ENCODE results near the gene KLK10.

KLK10 gene, protein sequence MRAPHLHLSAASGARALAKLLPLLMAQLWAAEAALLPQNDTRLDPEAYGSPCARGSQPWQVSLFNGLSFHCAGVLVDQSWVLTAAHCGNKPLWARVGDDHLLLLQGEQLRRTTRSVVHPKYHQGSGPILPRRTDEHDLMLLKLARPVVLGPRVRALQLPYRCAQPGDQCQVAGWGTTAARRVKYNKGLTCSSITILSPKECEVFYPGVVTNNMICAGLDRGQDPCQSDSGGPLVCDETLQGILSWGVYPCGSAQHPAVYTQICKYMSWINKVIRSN

DNA sequence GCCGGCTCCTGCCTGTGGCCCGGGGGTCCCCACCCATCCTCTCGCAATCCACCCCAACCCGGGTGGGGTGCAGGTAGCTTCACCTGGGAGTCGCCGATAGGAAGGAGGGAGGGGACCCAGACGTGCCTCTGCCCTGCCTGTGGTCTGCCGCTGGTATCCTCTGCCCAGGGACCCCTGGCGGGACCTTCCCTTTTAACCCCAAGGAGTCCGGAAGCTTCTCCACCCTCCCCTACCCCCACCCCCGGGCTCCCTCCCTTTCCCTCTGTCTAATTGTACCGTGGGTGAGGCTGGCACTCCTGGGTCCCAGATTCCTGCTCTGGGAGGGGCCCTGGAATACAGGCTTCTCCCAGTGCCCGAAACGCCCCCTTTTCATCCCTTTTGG is at the start of gene KLK10:
KLK10 (minus strand) TSS at position 166 of the 382 bp plus-strand sequence. CDS start 579 bp downstream, outside the sequence.
- no peak for FAIRE-seq
- TF ChIP-seq, protein P1, sequence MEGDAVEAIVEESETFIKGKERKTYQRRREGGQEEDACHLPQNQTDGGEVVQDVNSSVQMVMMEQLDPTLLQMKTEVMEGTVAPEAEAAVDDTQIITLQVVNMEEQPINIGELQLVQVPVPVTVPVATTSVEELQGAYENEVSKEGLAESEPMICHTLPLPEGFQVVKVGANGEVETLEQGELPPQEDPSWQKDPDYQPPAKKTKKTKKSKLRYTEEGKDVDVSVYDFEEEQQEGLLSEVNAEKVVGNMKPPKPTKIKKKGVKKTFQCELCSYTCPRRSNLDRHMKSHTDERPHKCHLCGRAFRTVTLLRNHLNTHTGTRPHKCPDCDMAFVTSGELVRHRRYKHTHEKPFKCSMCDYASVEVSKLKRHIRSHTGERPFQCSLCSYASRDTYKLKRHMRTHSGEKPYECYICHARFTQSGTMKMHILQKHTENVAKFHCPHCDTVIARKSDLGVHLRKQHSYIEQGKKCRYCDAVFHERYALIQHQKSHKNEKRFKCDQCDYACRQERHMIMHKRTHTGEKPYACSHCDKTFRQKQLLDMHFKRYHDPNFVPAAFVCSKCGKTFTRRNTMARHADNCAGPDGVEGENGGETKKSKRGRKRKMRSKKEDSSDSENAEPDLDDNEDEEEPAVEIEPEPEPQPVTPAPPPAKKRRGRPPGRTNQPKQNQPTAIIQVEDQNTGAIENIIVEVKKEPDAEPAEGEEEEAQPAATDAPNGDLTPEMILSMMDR (IDR thresholded peaks at IDR 0.05; ENCODE audit: insufficient read depth, missing control alignments) = no peak
- no peak for DNase-seq (ENCODE audit: insufficient read length, low spot score)

DNA sequence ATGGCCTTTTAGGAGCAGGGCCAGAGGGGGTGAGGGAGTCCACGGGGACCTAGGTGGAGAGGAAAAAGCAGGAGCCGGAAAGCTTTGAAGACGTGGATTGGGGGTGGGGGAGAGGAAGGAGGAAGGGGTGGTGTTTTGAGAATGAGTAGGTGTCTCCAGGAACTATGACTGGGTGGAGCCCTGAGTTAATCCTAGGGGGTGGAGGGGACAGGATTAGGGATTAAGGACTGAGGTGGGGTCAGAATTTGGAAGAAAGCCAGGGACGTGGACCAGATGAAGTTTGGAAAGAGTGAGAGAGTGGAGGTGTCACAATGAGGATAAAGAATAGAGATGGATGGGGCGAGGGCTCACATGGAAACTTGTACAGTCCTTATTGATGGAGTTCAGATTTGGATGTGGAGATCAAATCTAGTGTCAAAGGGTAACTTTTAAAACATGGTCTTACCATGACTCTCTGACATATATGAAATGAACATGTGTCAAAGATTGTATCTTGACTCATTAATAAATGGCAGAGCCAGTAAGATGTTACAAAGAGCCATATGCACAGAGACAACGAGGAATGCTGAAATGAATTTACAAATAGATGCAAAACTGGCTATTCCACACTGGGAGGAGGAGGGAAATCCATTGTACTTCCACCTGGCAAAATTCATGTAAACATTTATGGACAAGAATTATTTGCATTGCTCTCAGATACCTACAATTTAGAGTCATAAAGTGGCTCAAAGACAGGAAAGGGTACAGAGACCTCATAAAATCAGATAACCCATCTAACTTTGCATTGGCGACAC is 47.1 kb upstream of the KLK10 start:
- FAIRE-seq = no peak
- DNase-seq (ENCODE audit: insufficient read length, low spot score) = no peak
- TF ChIP-seq, protein P1 (IDR thresholded peaks at IDR 0.05; ENCODE audit: insufficient read depth, missing control alignments) = no peak

DNA sequence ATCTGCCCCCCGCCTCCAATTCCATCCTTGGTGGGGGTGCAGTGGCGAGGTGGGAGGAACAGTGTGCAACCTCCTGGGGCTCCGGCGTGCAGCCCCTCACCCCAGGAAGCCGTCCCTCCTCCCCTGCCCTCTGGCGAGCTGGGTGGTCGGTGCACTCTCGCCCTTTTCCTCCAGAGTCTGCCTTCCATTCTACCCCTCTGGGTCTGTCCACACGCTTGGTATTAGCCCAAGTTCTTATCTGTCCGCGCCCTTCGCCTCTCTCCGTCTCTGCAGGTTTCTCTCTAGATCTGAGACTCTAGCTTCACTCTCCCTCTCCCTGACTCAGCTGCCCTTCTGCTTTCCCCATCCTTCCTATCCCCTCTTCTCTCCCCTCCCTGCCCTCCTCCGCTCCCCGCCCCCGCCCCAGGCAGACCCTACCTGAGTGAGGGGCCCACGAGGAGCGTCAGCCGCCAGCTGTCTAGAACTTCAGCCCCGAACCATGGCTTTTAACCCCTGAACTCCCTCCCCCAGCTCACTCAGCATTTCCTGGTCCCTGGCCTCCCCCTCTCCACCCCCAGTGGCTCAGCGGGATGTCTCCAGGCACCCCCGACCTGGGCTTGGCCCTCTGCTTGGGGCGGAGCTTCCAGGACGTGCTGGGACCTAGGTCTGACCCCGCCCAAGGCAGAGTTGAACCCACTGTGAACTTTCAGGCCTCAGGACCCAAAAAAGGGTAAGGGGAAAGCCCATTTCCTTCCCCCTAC is 45.9 kb upstream of the KLK10 start:
- DNase-seq (ENCODE audit: insufficient read length, low spot score) (no peak), FAIRE-seq (no peak)
- TF ChIP-seq, protein P1 (IDR thresholded peaks at IDR 0.05; ENCODE audit: insufficient read depth, missing control alignments) = no peak

DNA sequence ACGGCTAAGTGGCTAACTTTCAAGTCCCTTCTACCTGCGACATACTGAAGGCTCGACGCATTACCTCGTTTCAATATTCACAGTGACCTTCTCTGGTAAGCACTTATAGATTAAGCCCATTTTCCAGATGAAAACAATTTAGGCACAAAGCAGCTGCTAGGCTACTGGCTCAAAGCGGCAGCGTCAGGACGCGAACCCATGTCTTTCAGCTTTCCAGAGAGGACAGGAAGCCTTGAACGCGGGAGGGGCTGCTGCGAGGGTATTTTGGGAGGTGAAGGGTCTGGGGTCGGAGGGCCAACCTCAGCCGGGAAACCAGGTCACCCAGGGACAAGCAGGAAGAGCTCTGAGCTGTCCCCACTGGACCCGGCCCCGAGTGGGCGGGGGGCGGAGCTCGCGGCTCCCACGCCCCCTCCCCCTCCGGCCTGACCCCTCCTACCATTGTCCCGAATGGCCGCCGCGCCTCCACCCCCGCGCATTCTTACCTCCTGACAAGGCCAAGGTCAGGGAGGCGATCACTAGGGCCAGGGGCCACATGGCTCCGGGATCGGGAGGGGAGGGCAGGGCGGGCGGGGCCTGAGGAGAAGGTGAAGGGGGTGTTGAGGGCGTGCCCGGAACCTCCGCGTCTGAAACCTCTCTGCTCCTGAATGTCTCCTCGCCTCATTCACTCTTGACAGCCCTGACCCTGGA is 45.2 kb upstream of the KLK10 start, which contains the start of gene KLK13:
KLK13 (minus strand) TSS at position 559 of the 687 bp plus-strand sequence; CDS start at position 534, 25 bp downstream.
- no peak for FAIRE-seq
- no peak for DNase-seq (ENCODE audit: insufficient read length, low spot score)
- TF ChIP-seq, protein P1 (IDR thresholded peaks at IDR 0.05; ENCODE audit: insufficient read depth, missing control alignments) = no peak

DNA sequence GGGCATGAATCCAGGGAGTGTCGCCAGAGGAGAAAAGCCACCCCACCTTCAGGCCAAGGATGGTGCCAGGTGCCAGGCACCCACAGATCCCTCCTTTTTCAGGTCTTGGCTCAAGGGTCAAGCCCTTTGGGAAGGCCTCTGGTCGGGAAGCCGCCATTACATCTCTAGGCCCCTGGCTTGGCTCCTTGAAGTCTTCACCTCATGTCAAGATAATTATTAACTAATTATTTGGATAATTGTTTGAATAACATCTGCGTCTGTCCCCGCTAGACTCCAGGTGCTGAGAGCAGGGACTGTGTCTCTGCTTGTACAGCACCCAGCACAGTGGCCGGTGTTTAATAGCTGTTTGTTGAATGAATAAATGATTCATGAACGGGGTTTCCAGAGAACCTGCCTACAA is 44.2 kb upstream of the KLK10 start:
- DNase-seq (ENCODE audit: insufficient read length, low spot score) = no peak
- no peak for FAIRE-seq
- TF ChIP-seq, protein P1 (IDR thresholded peaks at IDR 0.05; ENCODE audit: insufficient read depth, missing control alignments) = no peak

DNA sequence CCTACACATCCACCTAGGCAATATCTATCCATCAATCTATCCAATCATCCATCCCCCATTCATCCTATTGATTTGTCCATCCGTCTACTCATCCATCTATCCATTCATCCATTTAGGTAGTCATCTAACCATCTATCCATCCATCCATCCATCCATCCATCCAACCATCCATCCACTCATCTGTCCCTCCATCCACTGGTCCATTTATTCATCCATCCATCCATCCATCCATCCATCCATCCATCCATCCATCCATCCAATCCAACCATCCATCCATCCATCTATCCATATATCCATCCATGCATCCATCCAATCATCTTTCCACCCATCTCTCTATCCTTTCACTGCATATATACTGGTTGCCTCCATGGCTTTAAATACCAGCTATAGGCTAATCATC is 41.5 kb upstream of the KLK10 start:
- FAIRE-seq = no peak
- DNase-seq (ENCODE audit: insufficient read length, low spot score) = no peak
- TF ChIP-seq, protein P1 (IDR thresholded peaks at IDR 0.05; ENCODE audit: insufficient read depth, missing control alignments) = no peak
